ENCODE data around the gene MOB1B.
"Not testable (repeated sequence)": the region's sequence is repeated elsewhere in the genome, so short reads cannot be mapped to it uniquely, and the experiment has no call there.

- TF ChIP-seq POLR2A (IDR thresholded peaks at IDR 0.05), result not testable (repeated sequence)
- TF ChIP-seq, protein P1, sequence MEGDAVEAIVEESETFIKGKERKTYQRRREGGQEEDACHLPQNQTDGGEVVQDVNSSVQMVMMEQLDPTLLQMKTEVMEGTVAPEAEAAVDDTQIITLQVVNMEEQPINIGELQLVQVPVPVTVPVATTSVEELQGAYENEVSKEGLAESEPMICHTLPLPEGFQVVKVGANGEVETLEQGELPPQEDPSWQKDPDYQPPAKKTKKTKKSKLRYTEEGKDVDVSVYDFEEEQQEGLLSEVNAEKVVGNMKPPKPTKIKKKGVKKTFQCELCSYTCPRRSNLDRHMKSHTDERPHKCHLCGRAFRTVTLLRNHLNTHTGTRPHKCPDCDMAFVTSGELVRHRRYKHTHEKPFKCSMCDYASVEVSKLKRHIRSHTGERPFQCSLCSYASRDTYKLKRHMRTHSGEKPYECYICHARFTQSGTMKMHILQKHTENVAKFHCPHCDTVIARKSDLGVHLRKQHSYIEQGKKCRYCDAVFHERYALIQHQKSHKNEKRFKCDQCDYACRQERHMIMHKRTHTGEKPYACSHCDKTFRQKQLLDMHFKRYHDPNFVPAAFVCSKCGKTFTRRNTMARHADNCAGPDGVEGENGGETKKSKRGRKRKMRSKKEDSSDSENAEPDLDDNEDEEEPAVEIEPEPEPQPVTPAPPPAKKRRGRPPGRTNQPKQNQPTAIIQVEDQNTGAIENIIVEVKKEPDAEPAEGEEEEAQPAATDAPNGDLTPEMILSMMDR (IDR thresholded peaks at IDR 0.05), result not testable (repeated sequence)
These were observed 99.2 kb downstream of the MOB1B start for GRCh38 chr4:71001363-71001762.

All from breast epithelium (tissue), 3 donors.